Heart right ventricle (tissue), 16 donors: ENCODE data around the gene MTUS2. TPM values are rescaled to one million over a fixed set of nuclear protein-coding genes. Genes with fewer than 3 reads are reported as not detected.

ENCODE experiments used
- ATAC-seq, 8 donors: fragments of 200-7000 bp; cut with Tn5 transposase; one replicate each; pipeline ENCODE4 v1.9.1; 2020; ENCODE audit warnings: mild to moderate bottlenecking in 8 of 8, moderate library complexity in 8 of 8, moderate number of reproducible peaks in 1 of 8
- DNase-seq, 2 donors: peaks; one replicate each; pipeline ENCODE4 v3.0.0-alpha.2; 2020
- H3K27ac ChIP-seq, 10 donors: fragments of 200-600 bp; sonication (generic) in 2 of 10; one replicate each; pipeline versions ENCODE4 v1.5.0 to v1.8.0; 2020 to 2022; ENCODE audit warnings: mild to moderate bottlenecking in 3 of 10
- H3K27me3 ChIP-seq, 7 donors: fragments of 200-600 bp; one replicate each; pipeline ENCODE4 v1.8.0; 2021 to 2022; ENCODE audit warnings: mild to moderate bottlenecking in 2 of 7
- H3K36me3 ChIP-seq, 9 donors: fragments of 200-600 bp; sonication (generic) in 1 of 9; one replicate each; pipeline versions ENCODE4 v1.5.0 to v1.8.0; 2020 to 2022; ENCODE audit warnings: mild to moderate bottlenecking in 2 of 9
- H3K4me1 ChIP-seq, 9 donors: fragments of 200-600 bp; sonication (generic) in 1 of 9; one replicate each; pipeline versions ENCODE4 v1.5.0 to v1.8.0; 2020 to 2022; ENCODE audit warnings: mild to moderate bottlenecking in 4 of 9
- H3K4me3 ChIP-seq, 10 donors: fragments of 200-600 bp; sonication (generic) in 2 of 10; one replicate each; pipeline versions ENCODE4 v1.5.0 to v1.8.0; 2020 to 2022; ENCODE audit warnings: mild to moderate bottlenecking in 7 of 10, moderate library complexity in 2 of 10
- H3K9me3 ChIP-seq, 11 donors: fragments of 200-600 bp in 10 of 11; sonication (generic) in 2 of 11; one replicate each; pipeline versions ENCODE4 v1.5.0 to v1.8.0; 2013 to 2022; ENCODE audit warnings: mild to moderate bottlenecking in 2 of 11, control low read depth in 1 of 11, moderate library complexity in 1 of 11
- CTCF ChIP-seq, 9 donors: fragments of 200-600 bp; sonication (generic) in 2 of 9; IDR thresholded peaks; one replicate each; pipeline versions ENCODE4 v1.5.0 to v1.8.0; 2021 to 2022; ENCODE audit warnings: antibody characterized with exemption in 9 of 9, mild to moderate bottlenecking in 5 of 9, moderate library complexity in 1 of 9
- WGBS, 2 donors: extraction: QIAGEN DNeasy Blood & Tissue Kit; methylation state at CpG; one replicate each; pipeline ENCODE4 v1.1.7; 2013; ENCODE audit warnings: inconsistent platforms in 1 of 2; 5-methylcytosine and 5-hydroxymethylcytosine counted together
- intact Hi-C, 10 donors: fragments of 100-400 bp; cut with DNase I; formaldehyde crosslinking; loops; one replicate each; pipeline versions ENCODE4 v1.11.1 to v1.14.2; 2022
- polyA plus RNA-seq, 2 donors: library from polyadenylated mRNA; stranded (reverse); fragments of 200-250 nt; gene quantifications; one replicate each; pipeline ENCODE4 v1.2.3, GENCODE V29; 2013
- total RNA-seq, 10 donors: library from RNA; stranded (reverse); fragmentation: NEBNext Ultra II Directional in 3 of 10; extraction: Animal tissue kit (Norgen Biotek cat#: 25700) in 3 of 10; gene quantifications; one replicate each; pipeline versions ENCODE4 v1.2.1 to v1.2.4, GENCODE V29; 2021 to 2023
- donor health status: Arrhythmogenic right ventricular cardiomyopathy.
- donor health status: ischemic (EF 13 %, LVEDD 7.1; RV severe dilation, severe dysfunction).
- donor health status: healthy with polysubstance abuse.
- donor health status: DM: no; HTN: yes; CAD: no.
- donor health status: DM: no; HTN: no; CAD: no.
- donor health status: ischemic (EF 25% LVEDD 6.9; RV normal size, moderate dysfunction).
- donor health status: ischemic (EF 25% LVEDD 5.7; RV mildly dilated, moderate dysfunction).
- donor health status: healthy.
- donor health status: DM: yes; HTN: yes; CAD: no.
- donor health status: Ischemic cardiomyopathy.
- donor health status: ischemic (EF 35%, LVEDD 5.7; RV mildly dilated, moderate dysfunction).
- donor health status: nonischemic (EF 11% LVEDD 7.7; RV severe dilation, severe dysfunction).
- donor health status: DM: yes; HTN: yes; CAD: no.
- donor health status: PGD.
- donor health status: ischemic (EF 29% LVEDD 5.4; RV normal size, mild dysfunction).
- donor health status: nonischemic (EF 23%, LVEDD 6.1; RV moderate dilation, normal function).

The MTUS2 gene
- total and polyA plus RNA-seq, 12 donors, result 18.7 to 159 (median 65.6) TPM

DNA sequence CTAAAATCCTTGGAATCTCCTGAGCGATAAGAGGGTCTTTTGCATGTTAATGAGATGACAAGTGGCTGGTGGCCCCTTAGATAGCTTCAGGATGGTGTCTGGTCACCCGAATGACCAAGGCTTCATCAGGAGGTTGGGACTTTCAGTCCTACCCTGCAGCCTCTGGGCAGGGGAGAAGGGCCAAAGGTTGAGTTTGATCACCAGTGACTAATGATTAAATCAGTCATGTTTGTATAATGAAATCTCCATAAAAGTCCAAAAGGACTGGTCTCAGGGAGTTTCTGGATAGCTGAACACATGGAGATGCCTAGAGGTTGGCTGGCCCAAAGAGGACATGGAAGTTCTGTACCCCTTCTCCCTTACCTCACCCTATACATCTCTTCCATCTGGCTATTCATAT lies 316.2 kb downstream of the MTUS2 start:
- no peaks in the 10 kb centered on the region for H3K27me3 ChIP-seq
- no peak overlapping the region for H3K4me3 ChIP-seq
- H3K27ac ChIP-seq, result no peak overlapping the region
- TF ChIP-seq CTCF (IDR thresholded peaks at IDR 0.05), result no peak
- H3K9me3 ChIP-seq, result peaks cover 0 to 13% (median 3%) of the 10 kb centered on the region in 11 donors
- H3K4me1 ChIP-seq, result peaks cover 0 to 5% (median 0%) of the 10 kb centered on the region in 9 donors
- no peak for ATAC-seq
- intact Hi-C loops, result no loop called here
- WGBS, 2 donors, result 90 to 94% methylated on average over 2 of the region's 2 CpGs
- no peaks in the 10 kb centered on the region for H3K36me3 ChIP-seq
- DNase-seq, result no peak

DNA sequence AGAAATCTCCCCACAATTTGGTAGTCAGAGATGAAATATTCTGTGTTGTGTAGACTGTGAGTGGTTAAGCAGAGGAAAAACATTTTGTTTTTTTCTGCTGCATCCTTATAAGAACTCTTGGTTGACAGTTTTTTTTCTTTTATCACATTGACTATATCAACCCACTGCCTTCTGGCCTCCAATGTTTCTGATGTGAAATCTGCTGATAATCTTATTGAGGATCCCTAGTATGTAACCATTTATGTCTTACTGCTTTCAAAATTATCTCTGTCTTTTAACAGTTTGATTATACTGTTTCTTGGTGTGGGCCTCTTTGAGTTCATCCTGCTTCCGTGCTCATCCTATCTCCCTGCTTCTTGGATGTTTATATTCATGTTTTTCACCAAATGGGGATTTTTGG lies 316.9 kb downstream of the MTUS2 start:
- Histone ChIP-seq H3K27ac (no peak overlapping the region), H3K36me3 (no peaks in the 10 kb centered on the region), H3K9me3 (peaks cover 0 to 13% (median 3%) of the 10 kb centered on the region in 11 donors), H3K4me3 (no peak overlapping the region), H3K4me1 (peaks cover 0 to 5% (median 0%) of the 10 kb centered on the region in 9 donors), H3K27me3 (no peaks in the 10 kb centered on the region)
- DNase-seq (no peak), ATAC-seq (no peak)
- intact Hi-C loops, result no loop called here
- 89 to 93% methylated on average over 1 of the region's 1 CpG for WGBS, 2 donors
- no peak for TF ChIP-seq CTCF (IDR thresholded peaks at IDR 0.05)

DNA sequence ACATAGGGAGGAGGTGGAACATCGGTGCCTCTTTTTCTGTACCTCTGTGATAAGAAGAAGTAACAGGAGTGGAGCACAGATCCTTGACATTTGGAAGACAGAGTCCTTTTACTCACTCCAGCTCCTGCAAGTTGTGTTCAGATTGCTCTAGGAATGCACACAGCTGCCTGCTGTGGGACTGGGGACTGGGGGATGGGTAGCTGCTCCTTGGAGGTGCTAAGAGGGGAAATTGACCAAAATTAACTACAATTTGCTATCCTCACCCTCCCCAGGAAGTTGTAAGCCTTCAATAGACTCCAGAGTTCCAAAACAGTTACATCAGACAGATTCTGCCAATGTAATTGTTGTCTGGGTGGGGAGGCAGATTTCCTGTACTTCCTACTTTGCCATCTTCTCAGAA lies 317.9 kb downstream of the MTUS2 start:
- peaks cover 0 to 5% (median 0%) of the 10 kb centered on the region in 9 donors for H3K4me1 ChIP-seq
- peak overlapping the region in 1 of 10 donors; percentile 42 for H3K4me3 ChIP-seq
- DNase-seq (no peak), ATAC-seq (no peak)
- 27 to 43% methylated on average over 1 of the region's 1 CpG for WGBS, 2 donors
- no peaks in the 10 kb centered on the region for H3K36me3 ChIP-seq
- H3K9me3 ChIP-seq, result peaks cover 0 to 13% (median 3%) of the 10 kb centered on the region in 11 donors
- TF ChIP-seq CTCF (IDR thresholded peaks at IDR 0.05), result no peak
- H3K27ac ChIP-seq, result no peak overlapping the region
- intact Hi-C loops, result no loop called here
- no peaks in the 10 kb centered on the region for H3K27me3 ChIP-seq

GRCh38 chr13:29140277-29140676 lies 320.1 kb downstream of the MTUS2 start:
- intact Hi-C loops, result no loop called here
- ATAC-seq, result peak; percentile 75 to 95 (median 92)
- Histone ChIP-seq H3K4me1 (peaks cover 0 to 5% (median 0%) of the 10 kb centered on the region in 9 donors), H3K27ac (peak overlapping the region in 8 of 10 donors; percentile 15 to 58 (median 46)), H3K36me3 (no peaks in the 10 kb centered on the region), H3K4me3 (peak overlapping the region in 9 of 10 donors; percentile 14 to 42 (median 35)), H3K27me3 (no peaks in the 10 kb centered on the region), H3K9me3 (peaks cover 0 to 18% (median 3%) of the 10 kb centered on the region in 11 donors)
- no peak for TF ChIP-seq CTCF (IDR thresholded peaks at IDR 0.05)
- WGBS, 2 donors, result 7% methylated on average over 4 of the region's 4 CpGs
- peak in 1 of 2 donors; percentile 28 for DNase-seq
